Skeletal muscle satellite cell (primary cell): ENCODE measurements around the gene PTPRT.

ENCODE experiments used
- H3K27me3 ChIP-seq: 2 replicates; pipeline ENCODE4 v1.7.0; 2013; ENCODE audit warnings: low read length; ENCODE audit not compliant: control insufficient read depth, insufficient read depth
- H3K36me3 ChIP-seq: 2 replicates; pipeline ENCODE4 v1.7.0; 2013; ENCODE audit warnings: mild to moderate bottlenecking, control low read depth, low read length; ENCODE audit not compliant: insufficient read depth
- H3K4me1 ChIP-seq: 2 replicates; pipeline ENCODE4 v1.7.0; 2013; ENCODE audit warnings: low read length; ENCODE audit not compliant: control insufficient read depth, insufficient read depth
- H3K4me2 ChIP-seq: 2 replicates; pipeline ENCODE4 v1.7.0; 2013; ENCODE audit warnings: mild to moderate bottlenecking, low read length
- H3K4me3 ChIP-seq: 2 replicates; pipeline ENCODE4 v1.7.0; 2013; ENCODE audit warnings: low read length
- H3K9ac ChIP-seq: 2 replicates; pipeline ENCODE4 v1.7.0; 2013; ENCODE audit warnings: mild to moderate bottlenecking, low read depth, low read length, moderate library complexity
- H3K9me3 ChIP-seq: replicated peaks from 2 replicates; pipeline ENCODE4 v1.7.0; 2013; ENCODE audit warnings: mild to moderate bottlenecking, control low read depth, low read length

Gene PTPRT

DNA sequence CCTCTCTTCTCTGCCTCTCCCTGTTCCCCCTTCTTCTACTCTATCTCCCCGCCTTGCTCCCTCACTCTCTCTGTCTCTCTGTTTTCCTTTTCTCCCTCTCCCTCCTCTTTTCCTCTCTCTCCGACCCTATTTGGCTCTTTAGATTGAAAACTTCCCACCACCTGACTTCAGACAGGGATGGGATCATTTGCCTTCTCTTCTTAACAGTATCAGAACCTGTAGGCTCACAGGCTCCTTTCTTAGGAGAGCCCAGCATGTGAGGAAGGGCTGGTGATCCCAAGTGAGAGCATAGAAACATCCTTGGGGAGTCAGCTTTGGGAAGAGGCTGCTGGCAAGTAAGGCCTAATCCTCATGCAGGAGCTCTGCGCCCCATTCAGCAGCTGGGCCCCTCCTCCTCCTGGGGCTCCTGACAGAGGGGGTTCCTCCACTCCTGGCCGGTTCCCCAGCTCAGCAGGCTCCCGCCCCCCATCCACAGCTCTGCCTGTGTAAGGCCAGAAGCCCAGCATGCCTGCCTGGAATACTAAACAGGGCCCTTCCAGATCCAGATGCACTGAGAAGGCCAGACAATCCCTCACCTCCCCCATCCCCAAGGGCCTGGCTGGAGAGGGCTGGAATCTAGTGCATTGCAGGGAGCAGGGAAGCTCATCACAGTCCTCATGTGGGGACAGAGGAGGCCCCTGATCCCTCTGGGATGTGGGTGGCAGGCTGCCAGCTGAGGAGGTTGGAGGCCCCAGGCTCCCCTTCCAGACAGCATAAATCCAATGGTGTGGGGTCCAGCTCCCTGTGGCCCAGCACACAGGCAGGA lies 93.4 kb downstream of the PTPRT start:
- H3K4me2 ChIP-seq: no peak overlapping the region
- H3K4me3 ChIP-seq: no peak overlapping the region
- peaks cover 16% of the 10 kb centered on the region for H3K9me3 ChIP-seq
- no peaks in the 10 kb centered on the region for H3K36me3 ChIP-seq
- no peaks in the 10 kb centered on the region for H3K27me3 ChIP-seq
- no peak overlapping the region for H3K9ac ChIP-seq
- no peaks in the 10 kb centered on the region for H3K4me1 ChIP-seq

- Histone ChIP-seq H3K4me2 (no peak overlapping the region), H3K9me3 (peaks cover 12% of the 10 kb centered on the region), H3K9ac (no peak overlapping the region), H3K4me3 (no peak overlapping the region), H3K27me3 (no peaks in the 10 kb centered on the region), H3K4me1 (no peaks in the 10 kb centered on the region), H3K36me3 (no peaks in the 10 kb centered on the region)
Observed at GRCh38 chr20:43095034-43095433, 94.7 kb downstream of the PTPRT start.

DNA sequence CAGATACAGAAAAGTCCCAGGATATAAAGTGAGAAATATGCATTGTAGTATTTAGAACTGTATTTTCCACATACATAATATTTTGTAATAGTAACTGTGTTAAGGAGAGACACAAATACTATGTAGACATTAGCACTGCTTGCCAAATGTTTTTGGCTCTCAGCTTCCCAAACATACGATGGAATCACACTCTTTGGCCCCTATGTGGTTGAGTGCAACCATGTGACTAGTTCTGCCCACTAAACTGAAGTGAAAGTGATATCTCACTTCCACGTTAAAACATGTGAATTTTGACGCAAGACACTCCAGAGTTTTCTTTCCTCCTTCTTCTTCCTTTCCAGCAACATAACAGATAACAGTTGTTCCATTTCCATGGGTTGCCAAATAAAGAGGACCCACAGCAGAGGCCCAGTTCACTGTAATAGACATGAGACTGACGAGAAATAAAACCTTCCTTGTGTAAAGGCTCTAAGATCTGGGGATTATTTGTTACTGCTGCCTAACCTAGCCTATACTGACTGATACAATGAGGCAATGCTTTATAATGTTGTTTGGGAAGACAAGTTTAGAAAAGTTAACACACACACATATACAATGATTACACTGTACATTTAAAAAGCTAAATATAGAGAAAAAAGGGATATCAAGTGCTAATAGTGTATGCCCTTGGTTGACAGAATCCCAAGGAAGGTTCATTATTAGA lies 97.2 kb downstream of the PTPRT start:
- no peaks in the 10 kb centered on the region for H3K4me1 ChIP-seq
- no peaks in the 10 kb centered on the region for H3K36me3 ChIP-seq
- no peak overlapping the region for H3K4me3 ChIP-seq
- H3K9me3 ChIP-seq: peaks cover 10% of the 10 kb centered on the region
- H3K9ac ChIP-seq: no peak overlapping the region
- no peak overlapping the region for H3K4me2 ChIP-seq
- no peaks in the 10 kb centered on the region for H3K27me3 ChIP-seq

DNA sequence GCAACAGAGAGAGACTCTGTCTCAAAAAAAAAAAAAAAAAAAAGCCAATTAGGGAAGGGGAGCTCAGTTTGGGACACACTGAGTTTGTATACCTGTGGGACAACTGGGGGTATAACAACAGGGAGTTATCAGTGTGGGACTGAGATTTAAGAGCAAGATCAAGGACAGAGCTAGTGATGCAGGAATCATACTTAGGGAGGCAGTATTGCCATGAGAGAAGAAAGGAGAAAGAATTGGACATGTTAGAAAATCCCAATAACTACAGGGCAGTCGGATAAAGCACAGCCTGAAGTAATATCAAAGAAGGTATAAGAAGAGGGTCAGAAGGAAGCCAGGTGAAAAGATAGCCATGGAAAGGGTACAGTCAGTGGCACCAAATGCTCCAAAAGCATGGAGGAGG lies 121.2 kb downstream of the PTPRT start:
- H3K4me2 ChIP-seq: no peak overlapping the region
- no peak overlapping the region for H3K4me3 ChIP-seq
- H3K36me3 ChIP-seq: no peaks in the 10 kb centered on the region
- H3K9me3 ChIP-seq: peaks cover 21% of the 10 kb centered on the region
- no peaks in the 10 kb centered on the region for H3K27me3 ChIP-seq
- H3K4me1 ChIP-seq: no peaks in the 10 kb centered on the region
- no peak overlapping the region for H3K9ac ChIP-seq

GRCh38 chr20:43066125-43066524 lies 123.6 kb downstream of the PTPRT start:
- Histone ChIP-seq H3K36me3 (no peaks in the 10 kb centered on the region), H3K4me3 (no peak overlapping the region), H3K9me3 (peaks cover 21% of the 10 kb centered on the region), H3K27me3 (no peaks in the 10 kb centered on the region), H3K4me2 (no peak overlapping the region), H3K9ac (no peak overlapping the region), H3K4me1 (no peaks in the 10 kb centered on the region)

GRCh38 chr20:43065299-43065698 lies 124.4 kb downstream of the PTPRT start:
- no peak overlapping the region for H3K4me2 ChIP-seq
- no peaks in the 10 kb centered on the region for H3K27me3 ChIP-seq
- no peak overlapping the region for H3K4me3 ChIP-seq
- no peaks in the 10 kb centered on the region for H3K4me1 ChIP-seq
- no peak overlapping the region for H3K9ac ChIP-seq
- H3K9me3 ChIP-seq: peaks cover 21% of the 10 kb centered on the region
- no peaks in the 10 kb centered on the region for H3K36me3 ChIP-seq

- peaks cover 6% of the 10 kb centered on the region for H3K9me3 ChIP-seq
Observed at GRCh38 chr20:43058077-43058476, 131.6 kb downstream of the PTPRT start.

GRCh38 chr20:43057317-43057716 lies 132.4 kb downstream of the PTPRT start:
- H3K4me2 ChIP-seq: no peak overlapping the region
- no peaks in the 10 kb centered on the region for H3K4me1 ChIP-seq

More at GRCh38 chr20:43058077-43058476, 131.6 kb downstream of the PTPRT start:
- Histone ChIP-seq H3K4me2 (no peak overlapping the region), H3K27me3 (no peaks in the 10 kb centered on the region), H3K4me3 (no peak overlapping the region), H3K36me3 (no peaks in the 10 kb centered on the region), H3K4me1 (no peaks in the 10 kb centered on the region), H3K9ac (no peak overlapping the region)

DNA sequence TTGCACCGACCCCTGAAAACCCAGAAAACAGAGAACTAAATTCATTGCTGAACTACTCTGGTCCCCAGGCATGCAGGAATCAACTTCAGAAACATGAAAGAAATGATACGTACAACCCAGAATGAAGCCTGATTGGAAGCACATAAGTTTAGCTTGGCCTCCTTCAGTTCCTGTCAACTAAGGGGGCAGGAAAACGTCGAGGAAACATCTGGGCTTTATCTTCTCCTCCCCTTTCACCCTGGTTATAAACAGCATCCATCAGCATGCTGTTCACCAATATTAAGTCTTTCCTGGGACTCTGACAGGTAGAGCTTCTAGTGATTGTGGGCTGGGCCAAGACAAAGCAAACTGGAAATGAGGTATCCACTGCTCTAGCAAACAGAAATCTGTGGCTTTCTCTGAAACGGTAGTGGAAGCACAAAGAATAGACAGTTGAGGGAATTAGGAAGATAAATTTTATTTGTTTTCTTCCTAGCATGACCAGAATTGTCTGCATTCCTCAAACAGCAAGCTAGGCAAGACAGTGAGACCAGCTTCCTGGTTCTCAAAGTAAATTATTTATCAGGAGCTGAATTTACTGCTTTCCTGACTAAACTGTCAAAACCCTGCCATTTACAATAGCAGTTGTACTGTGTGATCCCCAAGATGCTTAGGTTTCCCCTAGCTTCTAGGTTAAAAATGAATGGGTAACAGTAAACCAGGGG lies 134.4 kb downstream of the PTPRT start:
- Histone ChIP-seq H3K9me3 (peaks cover 8% of the 10 kb centered on the region), H3K4me1 (no peaks in the 10 kb centered on the region), H3K9ac (no peak overlapping the region), H3K36me3 (no peaks in the 10 kb centered on the region), H3K4me3 (no peak overlapping the region), H3K4me2 (no peak overlapping the region), H3K27me3 (no peaks in the 10 kb centered on the region)

More at GRCh38 chr20:43057317-43057716, 132.4 kb downstream of the PTPRT start:
- Histone ChIP-seq H3K27me3 (no peaks in the 10 kb centered on the region), H3K9me3 (peaks cover 8% of the 10 kb centered on the region), H3K36me3 (no peaks in the 10 kb centered on the region), H3K4me3 (no peak overlapping the region), H3K9ac (no peak overlapping the region)

GRCh38 chr20:43052532-43052931 lies 137.2 kb downstream of the PTPRT start:
- H3K36me3 ChIP-seq: no peaks in the 10 kb centered on the region
- H3K4me1 ChIP-seq: no peaks in the 10 kb centered on the region
- H3K4me2 ChIP-seq: no peak overlapping the region
- H3K9ac ChIP-seq: no peak overlapping the region
- no peak overlapping the region for H3K4me3 ChIP-seq
- H3K27me3 ChIP-seq: no peaks in the 10 kb centered on the region
- H3K9me3 ChIP-seq: peaks cover 8% of the 10 kb centered on the region

- no peak overlapping the region for H3K9ac ChIP-seq
- H3K4me3 ChIP-seq: no peak overlapping the region
- no peaks in the 10 kb centered on the region for H3K27me3 ChIP-seq
- no peaks in the 10 kb centered on the region for H3K36me3 ChIP-seq
- no peak overlapping the region for H3K4me2 ChIP-seq
- H3K4me1 ChIP-seq: no peaks in the 10 kb centered on the region
- H3K9me3 ChIP-seq: peaks cover 10% of the 10 kb centered on the region
Observed at GRCh38 chr20:43046966-43047365, 142.7 kb downstream of the PTPRT start.
